HL-60 (cell line): ENCODE measurements around the gene ISLR2.

Experiments
- CTCF ChIP-seq: IDR thresholded peaks from one replicate; pipeline ENCODE4 v1.5.1; 2011; ENCODE audit warnings: low read length, control low read depth, inconsistent platforms; ENCODE audit not compliant: insufficient read depth
- POLR2AphosphoS5 ChIP-seq: IDR thresholded peaks from 2 replicates; pipeline ENCODE4 v1.6.1; 2012; ENCODE audit warnings: low read depth
- SPI1 ChIP-seq: IDR thresholded peaks from 2 replicates; pipeline ENCODE4 v1.6.1; 2012; ENCODE audit warnings: low read depth, mild to moderate bottlenecking, borderline replicate concordance

GRCh38 chr15:74130849-74131627 is 652 bp downstream of the ISLR2 start:
- TF ChIP-seq CTCF (no peak), POLR2AphosphoS5 (no peak), SPI1 (no peak)
